ENCODE results near the gene SETD4.

GRCh38 chr21:36080386-36080785 lies 20.1 kb upstream of the SETD4 start:
- TF ChIP-seq CTCF (IDR thresholded peaks at IDR 0.05) (no peak), POLR2A (IDR thresholded peaks at IDR 0.05) (no peak), POLR2AphosphoS5 (IDR thresholded peaks at IDR 0.05) (no peak), EP300 (IDR thresholded peaks at IDR 0.05) (no peak)
